ENCODE results near the gene C6orf132. TPM values are rescaled to one million over a fixed set of nuclear protein-coding genes. Genes with fewer than 3 reads are reported as not detected.
A peak's percentile ranks its signal among the peaks of the same experiment; 100 is the strongest.
"Not testable (repeated sequence)": the region's sequence is repeated elsewhere in the genome, so short reads cannot be mapped to it uniquely, and the experiment has no call there.

The C6orf132 gene
- total RNA-seq (2014; rRNA removed; shearing (Covaris generic); ENCODE audit: low replicate concordance): 1.6 and 7.2 TPM in 2 replicates

GRCh38 chr6:42142118-42142835, at the start of gene C6orf132:
Gene C6orf132, minus strand, starts transcription at chr6:42142620. Its CDS starts 176 bp downstream, at chr6:42142444.
- in situ Hi-C loops (cut with HindIII; ENCODE audit: low pct_unique_long_range_greater_than_20kb, low sequenced_read_pairs): no loop called here

DNA sequence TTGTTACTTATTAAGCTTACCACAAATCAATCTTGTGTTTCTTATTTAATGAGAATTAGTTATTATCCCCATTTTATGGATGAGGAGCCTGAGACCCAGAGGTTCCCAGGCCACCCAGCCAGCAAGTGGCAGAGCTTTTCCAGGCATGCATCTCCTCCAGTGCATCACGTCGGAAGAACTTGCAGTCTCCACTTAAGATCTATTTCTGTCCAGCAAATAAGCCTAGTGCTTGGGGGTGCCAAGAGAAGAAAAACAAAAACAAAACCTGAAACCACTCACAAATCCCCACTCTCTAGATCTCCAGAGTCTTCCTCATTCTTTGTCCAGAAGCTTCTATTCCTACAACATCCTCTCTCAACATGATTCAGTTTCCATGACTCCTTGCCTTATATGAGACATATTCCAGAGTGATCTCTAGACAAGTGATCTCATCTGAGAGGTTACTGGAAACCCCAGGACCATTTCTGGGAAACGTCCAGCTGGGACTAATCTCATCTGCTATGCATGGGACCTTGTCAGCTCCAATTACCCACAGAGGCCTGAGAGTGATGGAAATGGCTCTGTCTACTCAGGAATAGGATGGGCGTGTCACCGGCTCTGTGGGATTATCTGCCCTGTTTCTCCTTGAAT, 48.2 kb upstream of the C6orf132 start:
- no peak for DNase-seq (ENCODE audit: low read depth)
- in situ Hi-C loops (cut with HindIII; ENCODE audit: low pct_unique_long_range_greater_than_20kb, low sequenced_read_pairs): no loop called here

More at GRCh38 chr6:42142118-42142835, at the start of gene C6orf132:
- no peak for DNase-seq (ENCODE audit: low read depth)

DNA sequence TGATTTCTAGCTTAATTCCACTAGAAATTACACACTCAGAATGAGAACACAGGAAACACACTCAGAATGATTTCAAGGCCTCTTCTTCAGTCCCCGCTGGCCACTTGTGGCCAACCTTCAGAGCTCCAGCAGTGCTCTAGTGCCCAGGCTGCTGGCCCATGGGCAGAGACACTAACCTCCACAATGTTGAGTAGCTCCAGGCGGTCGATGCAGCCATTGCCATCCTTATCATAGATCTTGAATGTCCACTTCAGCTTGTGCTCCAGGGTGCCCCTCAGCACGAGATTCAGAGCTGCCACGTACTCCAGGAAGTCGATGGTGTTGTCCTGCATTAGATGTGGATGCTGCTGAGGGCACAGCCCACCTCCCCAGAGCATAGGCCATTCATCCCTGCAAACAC, 46.0 kb upstream of the C6orf132 start:
- in situ Hi-C loops (cut with HindIII; ENCODE audit: low pct_unique_long_range_greater_than_20kb, low sequenced_read_pairs): no loop called here

GRCh38 chr6:42185597-42185996, 43.2 kb upstream of the C6orf132 start:
- no peak for DNase-seq (ENCODE audit: low read depth)
- in situ Hi-C loops (cut with HindIII; ENCODE audit: low pct_unique_long_range_greater_than_20kb, low sequenced_read_pairs): no loop called here

More for the DNA sequence above, 46.0 kb upstream of the C6orf132 start:
- no peak for DNase-seq (ENCODE audit: low read depth)

GRCh38 chr6:42184475-42184874, 42.1 kb upstream of the C6orf132 start:
- in situ Hi-C loops (cut with HindIII; ENCODE audit: low pct_unique_long_range_greater_than_20kb, low sequenced_read_pairs): no loop called here

GRCh38 chr6:42182101-42182500, 39.7 kb upstream of the C6orf132 start:
- in situ Hi-C loops (cut with HindIII; ENCODE audit: low pct_unique_long_range_greater_than_20kb, low sequenced_read_pairs): no loop called here
- DNase-seq (ENCODE audit: low read depth): no peak

More at GRCh38 chr6:42184475-42184874, 42.1 kb upstream of the C6orf132 start:
- DNase-seq (ENCODE audit: low read depth): no peak

- in situ Hi-C loops (cut with HindIII; ENCODE audit: low pct_unique_long_range_greater_than_20kb, low sequenced_read_pairs): no loop called here
- no peak for DNase-seq (ENCODE audit: low read depth)
Measured at GRCh38 chr6:42179945-42180313, 37.5 kb upstream of the C6orf132 start.

GRCh38 chr6:42179261-42179944, 37.0 kb upstream of the C6orf132 start:
- in situ Hi-C loops (cut with HindIII; ENCODE audit: low pct_unique_long_range_greater_than_20kb, low sequenced_read_pairs): no loop called here
- DNase-seq (ENCODE audit: low read depth): no peak

DNA sequence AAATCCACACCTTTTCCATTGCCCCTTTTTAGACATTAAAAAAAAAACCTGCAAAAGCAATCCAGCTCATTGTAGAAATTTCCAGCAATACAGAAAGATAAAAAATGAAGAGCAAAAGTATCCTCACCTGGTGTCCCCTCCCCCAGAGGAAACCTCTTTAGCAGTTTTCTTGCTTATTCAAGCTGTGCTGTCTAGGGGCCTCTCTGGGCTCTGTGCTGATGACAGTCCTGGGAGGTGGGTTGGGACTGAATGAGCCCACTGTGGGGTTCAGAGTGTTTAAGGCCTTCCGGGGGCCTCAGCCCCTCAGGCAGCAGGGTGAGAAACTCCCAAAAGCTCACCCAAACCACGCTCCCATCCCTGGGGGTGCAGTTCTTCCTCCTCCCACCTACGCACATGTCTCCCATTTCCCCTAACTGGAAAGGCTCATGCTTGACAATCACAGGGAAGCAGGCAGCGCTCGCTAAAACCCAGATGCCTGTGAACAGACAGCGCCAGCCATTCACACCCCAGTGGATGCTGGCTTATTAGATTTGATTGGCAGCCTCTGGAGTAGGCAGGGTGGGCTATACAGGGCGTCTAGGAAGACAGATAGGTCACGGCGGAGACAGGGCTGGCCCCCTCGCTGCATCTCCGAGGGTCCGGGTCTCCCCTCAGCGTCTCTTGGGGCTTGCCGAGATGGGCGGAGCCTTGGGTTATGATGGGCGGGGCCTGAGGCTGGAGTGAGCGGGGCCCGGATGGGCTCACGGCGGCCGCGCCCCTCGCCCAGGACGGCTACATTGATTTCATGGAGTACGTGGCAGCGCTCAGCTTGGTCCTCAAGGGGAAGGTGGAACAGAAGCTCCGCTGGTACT, 35.3 kb upstream of the C6orf132 start:
- in situ Hi-C loops (cut with HindIII; ENCODE audit: low pct_unique_long_range_greater_than_20kb, low sequenced_read_pairs): no loop called here
- DNase-seq (ENCODE audit: low read depth): no peak

DNA sequence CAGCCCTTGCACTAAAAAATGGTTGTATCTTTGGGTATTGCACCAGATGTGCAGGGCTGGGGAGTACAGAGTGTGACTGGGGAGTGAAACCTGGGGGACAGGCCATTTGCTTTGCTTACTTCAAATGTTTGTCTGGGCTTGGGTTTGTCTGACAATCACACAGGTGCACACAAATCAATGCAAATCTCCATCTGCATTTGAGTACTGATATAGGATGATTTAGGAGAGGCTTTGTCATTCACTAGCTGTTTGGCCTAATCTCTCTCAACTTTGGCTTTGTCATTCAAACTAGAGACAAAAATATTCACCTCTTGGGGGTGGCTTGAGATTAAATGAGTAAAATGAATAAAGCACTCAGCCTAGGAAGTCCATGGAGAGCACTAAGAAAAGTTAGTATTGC, 34.6 kb upstream of the C6orf132 start:
- no peak for DNase-seq (ENCODE audit: low read depth)
- in situ Hi-C loops (cut with HindIII; ENCODE audit: low pct_unique_long_range_greater_than_20kb, low sequenced_read_pairs): no loop called here

GRCh38 chr6:42175860-42176259, 33.4 kb upstream of the C6orf132 start:
- in situ Hi-C loops (cut with HindIII; ENCODE audit: low pct_unique_long_range_greater_than_20kb, low sequenced_read_pairs): no loop called here
- DNase-seq (ENCODE audit: low read depth): no peak

GRCh38 chr6:42173101-42173500, 30.7 kb upstream of the C6orf132 start, which contains the start of gene GUCA1A:
Gene GUCA1A, plus strand, starts transcription at chr6:42173364. Its CDS starts 250 bp downstream, at chr6:42173614.
- no peak for DNase-seq (ENCODE audit: low read depth)
- in situ Hi-C loops (cut with HindIII; ENCODE audit: low pct_unique_long_range_greater_than_20kb, low sequenced_read_pairs): no loop called here

DNA sequence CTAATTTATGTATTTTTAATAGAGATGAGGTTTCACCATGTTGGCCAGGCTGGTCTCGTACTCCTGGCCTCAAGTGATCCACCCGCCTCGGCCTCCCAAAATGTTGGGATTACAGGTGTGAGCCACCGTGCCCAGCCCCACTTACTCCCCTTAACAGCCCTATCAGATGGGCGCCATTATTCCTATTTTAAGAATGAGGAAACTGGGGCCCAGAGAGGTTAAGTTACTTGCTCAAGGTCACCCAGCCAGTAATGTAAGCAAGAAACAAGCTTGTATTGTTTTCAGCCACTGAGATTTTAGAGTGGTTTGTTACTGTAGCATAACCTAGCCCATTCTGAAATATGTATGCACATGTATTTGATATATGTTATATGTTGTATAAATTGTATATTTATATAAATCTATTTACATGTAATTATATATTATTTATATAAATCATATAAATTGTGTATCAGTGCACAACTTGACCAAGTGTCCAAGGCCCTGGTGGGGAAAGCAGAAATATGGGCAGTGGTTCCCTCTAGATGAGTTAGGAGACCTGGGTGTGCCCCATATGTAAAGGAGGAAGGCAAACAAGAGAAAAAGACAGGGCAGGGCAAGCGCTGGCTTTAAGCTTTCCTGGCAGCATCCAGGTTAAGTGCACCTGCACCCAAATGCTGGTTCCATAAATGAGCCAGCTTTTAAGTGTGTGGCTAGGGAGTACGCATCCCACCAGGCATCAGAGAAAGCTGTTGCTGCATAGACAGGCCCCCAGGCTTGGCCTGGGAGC, 29.6 kb upstream of the C6orf132 start:
- DNase-seq (ENCODE audit: low read depth): no peak
- in situ Hi-C loops (cut with HindIII; ENCODE audit: low pct_unique_long_range_greater_than_20kb, low sequenced_read_pairs): no loop called here

DNA sequence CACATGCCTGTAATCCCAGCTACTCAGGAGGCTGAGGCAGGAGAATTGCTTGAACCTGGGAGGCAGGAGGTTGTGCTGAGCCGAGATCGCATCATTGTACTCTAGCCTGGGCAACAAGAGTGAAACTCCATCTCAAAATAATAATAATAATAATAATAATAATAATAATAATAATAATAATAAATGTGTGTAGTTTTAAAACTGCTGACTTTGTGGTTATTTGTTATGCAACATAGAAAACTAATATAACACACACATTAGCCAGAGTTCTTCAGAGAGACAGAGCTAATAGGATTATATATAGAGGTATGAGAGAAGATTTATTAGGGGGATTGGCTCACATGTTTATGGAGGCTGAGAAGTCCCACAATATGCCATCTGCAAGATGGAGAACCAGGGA, 27.4 kb upstream of the C6orf132 start:
- DNase-seq (ENCODE audit: low read depth); in situ Hi-C loops (cut with HindIII; ENCODE audit: low pct_unique_long_range_greater_than_20kb, low sequenced_read_pairs): not testable (repeated sequence)

- in situ Hi-C loops (cut with HindIII; ENCODE audit: low pct_unique_long_range_greater_than_20kb, low sequenced_read_pairs): no loop called here
Measured at GRCh38 chr6:42168650-42169049, 26.2 kb upstream of the C6orf132 start.

GRCh38 chr6:42166444-42167141, 24.2 kb upstream of the C6orf132 start:
- peak; percentile 84 for DNase-seq (ENCODE audit: low read depth)
- in situ Hi-C loops (cut with HindIII; ENCODE audit: low pct_unique_long_range_greater_than_20kb, low sequenced_read_pairs): no loop called here

More at GRCh38 chr6:42168650-42169049, 26.2 kb upstream of the C6orf132 start:
- no peak for DNase-seq (ENCODE audit: low read depth)

DNA sequence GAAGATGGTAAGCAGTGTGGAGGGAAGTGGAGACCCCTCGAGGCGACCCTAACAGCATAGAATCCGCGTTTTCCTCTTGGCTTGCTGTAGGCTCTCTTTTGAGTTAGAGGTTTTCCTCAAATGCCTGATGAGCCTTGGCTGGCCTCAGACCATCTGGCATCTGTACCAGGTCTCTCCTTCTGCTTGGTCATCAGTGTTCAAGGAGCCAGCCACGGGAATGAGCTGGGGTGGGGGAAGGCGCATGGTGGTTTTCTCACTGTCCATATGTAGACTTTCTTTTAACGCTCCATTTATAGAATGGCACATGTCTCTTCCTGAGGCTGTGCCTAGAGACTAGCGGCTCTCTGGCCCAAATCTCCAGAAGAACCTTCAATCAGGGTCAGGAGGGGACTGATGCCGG, 22.6 kb upstream of the C6orf132 start:
- in situ Hi-C loops (cut with HindIII; ENCODE audit: low pct_unique_long_range_greater_than_20kb, low sequenced_read_pairs): no loop called here
- no peak for DNase-seq (ENCODE audit: low read depth)
